GM12878 (cell line): Measurements from ENCODE around the gene NFILZ.

Source experiments
- ESRRA ChIP-seq: IDR thresholded peaks from 2 replicates; pipeline ENCODE4 v1.6.1; 2012; ENCODE audit warnings: mild to moderate bottlenecking, low read length, improper control_type of control experiment
- FOS ChIP-seq: IDR thresholded peaks from 3 replicates; pipeline ENCODE4 v1.6.1; 2011; ENCODE audit warnings: borderline replicate concordance; ENCODE audit not compliant: insufficient read length; ENCODE audit errors: extremely low read depth
- HDAC6 ChIP-seq: fragments of 200-600 bp; sonication (generic); IDR thresholded peaks from one replicate; pipeline ENCODE4 v1.8.0; 2017; ENCODE audit warnings: antibody characterized with exemption; ENCODE audit not compliant: unreplicated experiment
- NFYB ChIP-seq: IDR thresholded peaks from 2 replicates; pipeline ENCODE4 v1.6.1; 2011; ENCODE audit warnings: low read depth, mild to moderate bottlenecking, low read length, improper control_type of control experiment, moderate library complexity; ENCODE audit not compliant: insufficient read depth
- ZNF24 ChIP-seq: fragments of 450-650 bp; IDR thresholded peaks from 2 replicates; pipeline ENCODE4 v1.6.1; 2017; ENCODE audit warnings: antibody characterized with exemption, mild to moderate bottlenecking
- TF ChIP-seq, protein P1 (sequence below): fragments of 450-650 bp; IDR thresholded peaks from 2 replicates; pipeline ENCODE4 v1.6.1; 2017; ENCODE audit warnings: mild to moderate bottlenecking, moderate library complexity

GRCh38 chr19:8662263-8662662, 31.8 kb downstream of the NFILZ start:
- TF ChIP-seq, protein P1, sequence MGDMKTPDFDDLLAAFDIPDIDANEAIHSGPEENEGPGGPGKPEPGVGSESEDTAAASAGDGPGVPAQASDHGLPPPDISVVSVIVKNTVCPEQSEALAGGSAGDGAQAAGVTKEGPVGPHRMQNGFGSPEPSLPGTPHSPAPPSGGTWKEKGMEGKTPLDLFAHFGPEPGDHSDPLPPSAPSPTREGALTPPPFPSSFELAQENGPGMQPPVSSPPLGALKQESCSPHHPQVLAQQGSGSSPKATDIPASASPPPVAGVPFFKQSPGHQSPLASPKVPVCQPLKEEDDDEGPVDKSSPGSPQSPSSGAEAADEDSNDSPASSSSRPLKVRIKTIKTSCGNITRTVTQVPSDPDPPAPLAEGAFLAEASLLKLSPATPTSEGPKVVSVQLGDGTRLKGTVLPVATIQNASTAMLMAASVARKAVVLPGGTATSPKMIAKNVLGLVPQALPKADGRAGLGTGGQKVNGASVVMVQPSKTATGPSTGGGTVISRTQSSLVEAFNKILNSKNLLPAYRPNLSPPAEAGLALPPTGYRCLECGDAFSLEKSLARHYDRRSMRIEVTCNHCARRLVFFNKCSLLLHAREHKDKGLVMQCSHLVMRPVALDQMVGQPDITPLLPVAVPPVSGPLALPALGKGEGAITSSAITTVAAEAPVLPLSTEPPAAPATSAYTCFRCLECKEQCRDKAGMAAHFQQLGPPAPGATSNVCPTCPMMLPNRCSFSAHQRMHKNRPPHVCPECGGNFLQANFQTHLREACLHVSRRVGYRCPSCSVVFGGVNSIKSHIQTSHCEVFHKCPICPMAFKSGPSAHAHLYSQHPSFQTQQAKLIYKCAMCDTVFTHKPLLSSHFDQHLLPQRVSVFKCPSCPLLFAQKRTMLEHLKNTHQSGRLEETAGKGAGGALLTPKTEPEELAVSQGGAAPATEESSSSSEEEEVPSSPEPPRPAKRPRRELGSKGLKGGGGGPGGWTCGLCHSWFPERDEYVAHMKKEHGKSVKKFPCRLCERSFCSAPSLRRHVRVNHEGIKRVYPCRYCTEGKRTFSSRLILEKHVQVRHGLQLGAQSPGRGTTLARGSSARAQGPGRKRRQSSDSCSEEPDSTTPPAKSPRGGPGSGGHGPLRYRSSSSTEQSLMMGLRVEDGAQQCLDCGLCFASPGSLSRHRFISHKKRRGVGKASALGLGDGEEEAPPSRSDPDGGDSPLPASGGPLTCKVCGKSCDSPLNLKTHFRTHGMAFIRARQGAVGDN: no peak
- TF ChIP-seq ESRRA (no peak), NFYB (no peak), ZNF24 (no peak), HDAC6 (no peak), FOS (no peak)
